ENCODE results near the gene NSD2.
"Not testable (repeated sequence)": the region's sequence is repeated elsewhere in the genome, so short reads cannot be mapped to it uniquely, and the experiment has no call there.

The NSD2 gene

DNA sequence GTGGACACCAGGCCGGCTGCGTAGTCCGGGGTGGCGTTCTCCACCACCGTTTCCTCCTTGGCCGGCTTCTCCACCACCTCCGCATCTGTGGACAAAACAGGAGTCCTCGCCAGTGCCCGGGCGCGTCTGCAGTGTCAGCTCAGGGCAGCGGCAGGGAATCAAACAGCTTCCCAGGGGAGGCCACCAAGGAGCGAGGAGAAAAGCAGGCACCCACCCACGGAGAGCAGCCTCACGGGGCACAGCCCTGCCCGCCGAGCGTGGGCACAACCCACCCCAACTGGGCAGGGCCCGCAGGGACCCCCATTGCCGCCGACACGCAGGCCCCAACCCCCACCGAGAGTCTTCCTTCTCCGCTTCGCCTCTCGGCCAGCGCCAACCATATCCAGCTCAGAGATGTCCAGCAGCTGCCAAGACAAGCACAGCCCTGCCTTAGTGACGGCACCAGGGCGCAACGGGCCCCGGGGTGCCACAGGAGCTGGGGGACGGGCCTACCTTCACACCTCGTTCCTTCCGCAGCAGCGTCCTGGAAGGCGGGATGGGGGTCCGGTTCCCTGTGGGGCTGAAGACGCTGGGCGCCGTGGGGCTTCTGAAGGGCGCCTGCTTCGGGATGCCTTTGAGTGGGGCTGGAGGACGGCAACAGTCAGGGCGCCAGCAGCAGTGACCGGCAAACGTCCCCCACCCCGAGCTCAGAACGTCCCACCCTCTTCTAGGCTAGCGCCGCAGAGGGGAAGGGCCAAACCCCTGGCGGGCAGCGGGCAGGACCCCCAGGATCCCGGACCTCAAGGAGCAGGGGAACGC lies 114.8 kb downstream of the NSD2 start:
- DNase-seq: no peak

DNA sequence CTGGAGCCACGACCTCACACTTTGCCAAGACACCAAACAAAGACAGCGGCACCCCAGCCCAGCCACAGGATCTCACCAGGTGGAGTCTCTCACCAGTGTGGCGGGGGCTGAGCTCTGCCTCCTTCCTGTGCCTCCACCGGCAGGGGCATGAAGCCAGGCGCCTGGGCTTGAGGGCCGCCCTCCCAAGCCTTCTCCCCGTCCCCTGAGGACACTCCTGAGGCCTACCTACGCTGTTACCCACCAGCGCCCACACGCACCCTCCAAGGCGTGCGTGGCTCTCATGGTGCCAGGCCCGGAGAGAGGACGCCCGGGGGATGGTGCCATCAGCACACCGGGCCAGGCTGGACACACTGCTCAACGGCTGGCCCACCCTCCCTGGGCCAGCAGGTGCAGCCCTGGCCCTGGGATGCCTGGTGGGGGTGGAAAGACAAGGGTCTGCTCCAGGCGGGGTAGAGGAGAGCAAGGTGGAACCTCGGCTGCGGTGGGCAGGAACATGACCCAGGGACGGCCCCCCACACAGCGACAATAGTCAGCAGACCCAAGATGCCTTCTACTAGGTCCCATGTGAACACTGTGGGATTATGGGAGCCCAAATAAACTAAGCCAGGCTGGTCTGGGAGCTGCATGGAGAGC lies 115.5 kb downstream of the NSD2 start:
- no peak for DNase-seq

DNA sequence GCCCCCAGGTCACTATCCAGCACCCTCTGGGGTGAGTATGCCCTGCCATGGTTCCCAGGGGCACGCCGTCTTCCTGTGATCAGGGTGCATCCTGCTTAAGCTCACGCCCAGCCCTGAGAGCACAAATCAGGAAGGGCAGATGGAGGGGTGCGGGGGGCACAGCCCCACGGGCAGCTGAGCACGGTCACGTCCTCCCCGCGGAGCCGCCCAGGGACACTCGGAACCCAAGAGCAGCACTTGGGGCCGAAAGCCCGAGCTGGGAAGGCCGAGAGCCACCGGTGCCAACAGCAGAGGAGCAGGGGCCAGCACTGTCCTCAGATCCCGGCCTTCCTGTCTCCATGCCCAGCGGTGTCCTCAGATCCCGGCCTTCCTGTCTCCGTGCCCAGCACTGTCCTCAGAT lies 116.1 kb downstream of the NSD2 start:
- no peak for DNase-seq

DNA sequence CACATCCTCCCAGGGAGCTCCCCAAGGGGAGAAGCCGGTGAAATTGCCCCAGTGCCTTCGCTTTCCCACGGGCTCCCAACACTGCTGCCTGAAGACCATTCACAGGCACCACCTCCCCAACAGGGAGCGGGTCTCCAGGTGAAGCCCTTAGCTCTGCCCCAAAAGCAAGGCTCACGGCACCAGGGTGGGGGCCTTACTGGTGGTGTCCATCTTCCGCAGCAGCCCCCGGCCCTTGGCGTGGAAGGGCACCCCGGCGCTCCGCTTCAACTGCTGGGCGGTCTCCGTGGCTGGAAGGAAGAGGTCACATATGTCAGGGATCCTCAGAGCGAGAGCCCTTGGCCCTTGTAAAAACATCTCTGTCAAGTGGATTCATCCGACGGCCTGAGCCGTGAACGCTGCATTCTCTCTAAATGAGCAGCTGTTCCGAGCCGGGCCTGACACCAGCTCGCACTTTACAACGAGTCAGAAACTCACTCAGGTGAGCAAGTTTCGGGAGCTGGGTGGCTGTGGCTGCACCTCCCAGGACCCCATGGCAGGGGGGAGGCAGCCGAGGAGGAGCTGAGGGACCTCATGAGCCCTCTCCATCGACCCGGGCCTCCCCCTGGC lies 116.6 kb downstream of the NSD2 start:
- no peak for DNase-seq

DNA sequence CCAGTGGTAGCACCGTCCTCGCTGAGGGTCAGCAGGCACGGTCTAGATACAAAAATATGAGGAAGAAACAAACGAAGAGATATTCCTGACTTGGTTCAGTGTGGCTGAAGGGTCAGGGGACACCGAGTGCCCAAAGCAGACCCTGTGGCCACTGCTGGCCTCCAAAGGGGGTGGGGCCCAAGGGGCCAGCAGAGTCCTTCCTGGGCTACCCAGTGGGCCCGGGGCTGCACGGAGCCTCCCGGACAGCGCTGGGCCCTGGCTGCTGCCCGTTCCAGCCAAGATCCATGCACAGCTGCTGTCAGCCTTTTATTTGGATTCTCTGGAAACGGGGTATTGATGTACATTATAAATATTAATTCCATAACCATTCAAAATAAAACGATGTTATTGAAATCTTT lies 117.1 kb downstream of the NSD2 start:
- DNase-seq: no peak

DNA sequence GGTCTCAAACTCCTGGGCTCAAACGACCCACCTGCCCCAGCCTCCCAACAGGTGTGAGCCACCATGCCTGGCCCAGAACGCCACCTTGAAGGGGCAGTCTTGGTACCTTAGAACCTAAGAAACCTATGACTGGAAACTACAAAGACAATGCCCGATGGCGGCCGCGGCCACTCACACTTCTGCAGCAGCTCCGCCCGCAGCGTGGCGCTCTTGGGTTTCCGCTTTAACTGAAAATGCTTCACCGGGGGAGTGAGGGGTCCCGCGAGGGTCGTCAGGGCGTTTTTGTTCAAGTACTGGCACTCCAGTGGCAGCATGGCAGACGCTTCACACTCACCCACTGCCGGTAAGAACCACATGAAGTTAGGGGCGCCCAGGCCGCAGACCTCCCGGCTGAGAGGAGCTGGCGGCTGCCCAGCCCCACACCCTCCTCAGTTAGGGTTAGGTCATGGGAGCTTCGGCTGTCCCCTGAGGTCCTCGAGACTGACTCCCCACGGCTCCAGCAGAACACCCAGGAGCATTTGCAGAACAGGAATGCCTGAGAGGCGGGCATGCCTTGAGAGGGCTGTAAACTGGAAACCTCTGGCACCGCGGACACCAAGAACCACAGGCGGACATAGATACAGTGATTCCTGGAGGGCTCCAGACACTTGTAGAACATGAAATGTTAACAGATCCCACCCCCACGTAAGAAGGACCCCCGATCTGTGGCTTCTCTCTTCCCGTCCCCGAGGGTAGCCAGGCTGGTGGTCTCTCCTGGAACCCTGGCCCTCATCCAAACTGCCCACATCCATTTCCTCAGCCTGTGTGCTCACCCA lies 118.5 kb downstream of the NSD2 start:
- DNase-seq: no peak

DNA sequence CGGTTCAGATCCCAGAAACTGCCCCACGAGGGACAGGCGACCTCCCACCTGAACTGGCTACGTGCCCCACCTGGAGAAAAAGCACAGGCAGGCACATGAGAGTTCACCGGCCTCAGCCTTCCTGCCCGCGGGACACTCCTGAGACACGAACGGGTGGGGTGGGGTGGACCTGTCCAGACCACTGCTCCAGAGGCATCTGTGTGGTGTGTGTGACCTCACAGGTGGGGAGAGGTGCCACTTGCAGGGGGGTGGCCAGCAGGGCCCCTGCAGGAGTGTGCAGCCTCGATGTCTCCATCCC lies 119.1 kb downstream of the NSD2 start:
- DNase-seq: no peak

DNA sequence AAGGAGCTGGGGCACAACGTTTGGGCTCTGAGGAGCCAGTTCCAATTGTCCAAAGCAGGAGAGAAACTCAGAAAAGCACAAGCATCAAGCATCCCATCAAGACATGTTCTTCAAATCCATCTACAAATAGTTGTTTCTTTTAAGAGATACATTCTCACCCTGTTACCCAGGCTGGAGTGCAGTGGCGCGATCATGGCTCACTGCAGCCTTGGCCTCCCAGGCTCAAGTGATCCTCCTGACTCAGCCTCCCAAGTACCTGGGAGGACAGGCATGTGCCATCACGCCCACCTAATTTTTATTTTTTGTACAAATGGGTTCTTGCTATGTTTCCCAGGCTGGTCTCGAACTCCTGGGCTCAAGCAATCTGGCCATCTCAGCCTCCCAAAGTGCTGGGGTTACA lies 119.5 kb downstream of the NSD2 start:
- DNase-seq: no peak

DNA sequence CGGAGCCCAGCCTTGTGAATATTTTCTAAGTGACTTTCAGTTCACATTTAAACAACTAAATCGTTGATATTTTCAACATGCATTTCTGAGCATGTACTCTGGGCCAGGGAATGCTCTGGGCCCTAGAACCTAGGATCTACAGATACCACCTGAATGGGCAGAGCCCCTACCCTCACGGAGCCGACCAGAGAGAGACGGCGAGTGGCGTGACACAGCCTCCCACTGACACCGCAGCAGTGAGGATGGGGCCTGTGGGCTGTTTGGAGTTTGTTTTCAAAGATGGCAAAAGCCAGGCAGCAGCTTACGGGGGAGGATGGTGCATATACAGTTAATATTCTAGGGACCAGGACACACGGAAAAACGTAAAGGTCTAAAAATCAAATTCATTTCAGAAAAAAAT lies 119.9 kb downstream of the NSD2 start:
- DNase-seq: no peak

DNA sequence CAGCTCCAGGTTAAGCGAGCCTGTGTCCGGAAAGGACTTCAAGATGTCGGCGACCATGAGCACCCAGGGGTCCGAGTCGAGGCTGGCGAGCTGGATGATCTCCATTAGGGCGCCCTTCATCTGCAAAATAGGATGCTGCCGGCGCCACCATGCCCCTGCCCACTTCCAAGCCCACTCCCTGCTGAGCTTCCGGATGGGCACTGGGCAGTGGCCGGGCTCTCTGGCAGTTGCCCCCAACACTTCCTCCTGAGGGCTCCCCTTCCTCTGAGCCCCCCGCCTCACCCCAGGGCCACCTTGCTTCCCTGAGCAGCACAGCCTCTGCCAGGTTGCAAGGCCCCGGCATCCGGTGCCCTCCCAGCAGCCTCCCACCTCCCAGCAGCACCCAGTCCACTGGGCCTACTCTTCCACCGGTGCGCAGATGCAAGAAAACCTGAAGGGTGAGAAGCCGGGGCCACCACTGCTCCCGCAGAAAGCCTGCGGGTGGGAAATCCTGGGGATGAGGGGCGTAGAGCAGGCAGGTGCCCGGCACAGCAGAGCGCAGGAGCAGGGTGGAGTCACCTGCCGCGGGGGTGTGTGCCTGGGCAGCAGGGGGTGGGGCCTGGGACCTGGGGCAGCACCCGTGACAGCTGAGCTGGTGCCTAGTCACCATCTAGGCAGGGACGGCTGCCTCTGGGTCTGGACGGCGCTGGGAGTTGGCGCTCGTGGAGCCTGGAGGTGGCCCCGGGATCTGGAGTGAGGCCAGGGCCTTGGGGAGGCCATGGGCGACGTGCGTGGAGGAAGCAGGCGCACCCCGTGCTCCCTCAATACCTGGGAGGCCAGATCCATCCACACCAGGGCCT lies 120.6 kb downstream of the NSD2 start:
- no peak for DNase-seq

DNA sequence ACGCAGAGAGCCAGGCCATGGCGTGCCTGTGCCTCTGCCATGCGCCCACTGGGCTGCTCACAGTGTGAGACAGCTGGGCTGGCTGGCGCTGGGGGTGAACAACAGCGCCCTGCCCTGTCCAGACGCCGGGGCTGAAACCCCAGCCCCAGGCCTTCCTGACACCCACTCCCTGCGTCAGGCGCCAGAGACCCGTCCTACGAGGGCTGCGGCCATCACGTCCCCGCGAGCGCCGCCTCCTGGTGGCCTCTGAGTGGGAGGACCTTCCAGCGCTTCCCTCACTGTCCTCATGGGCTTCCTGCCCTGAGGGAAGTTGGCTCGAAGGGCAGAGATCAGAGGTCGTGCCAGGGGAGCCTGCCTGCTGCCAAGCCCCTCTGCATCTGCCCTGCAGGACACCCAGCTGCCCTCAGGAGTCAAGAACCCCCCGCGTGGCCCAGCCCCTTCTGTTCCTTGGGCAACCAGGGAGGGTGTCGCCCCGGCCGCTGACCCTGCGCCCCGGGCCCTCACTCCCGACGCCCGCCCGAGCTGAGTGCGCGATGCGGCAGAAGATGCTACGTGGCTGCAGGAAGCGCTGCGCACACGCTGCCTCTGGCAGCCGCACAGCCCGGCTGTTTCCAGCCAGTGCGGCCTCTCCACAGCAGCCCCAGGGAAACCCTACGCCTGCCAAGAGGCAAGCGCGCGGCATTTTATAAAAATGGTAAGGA lies 121.4 kb downstream of the NSD2 start:
- DNase-seq: no peak

DNA sequence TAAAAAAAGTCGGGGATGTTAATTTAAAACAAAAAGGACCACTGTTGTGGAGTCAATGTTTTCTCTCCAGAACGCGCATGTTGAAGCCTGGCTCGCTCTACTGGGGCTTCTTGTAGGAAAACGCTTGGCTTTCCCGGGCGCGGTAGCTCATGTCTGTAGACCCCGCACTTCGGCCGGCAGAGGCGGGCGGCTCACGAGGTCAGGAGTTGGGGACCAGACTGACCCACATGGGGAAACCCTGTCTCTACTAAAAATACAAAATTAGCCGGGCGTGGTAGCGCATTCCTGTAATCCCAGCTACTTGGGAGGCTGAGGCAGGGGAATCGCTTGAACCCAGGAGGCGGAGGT lies 122.0 kb downstream of the NSD2 start:
- no peak for DNase-seq

DNA sequence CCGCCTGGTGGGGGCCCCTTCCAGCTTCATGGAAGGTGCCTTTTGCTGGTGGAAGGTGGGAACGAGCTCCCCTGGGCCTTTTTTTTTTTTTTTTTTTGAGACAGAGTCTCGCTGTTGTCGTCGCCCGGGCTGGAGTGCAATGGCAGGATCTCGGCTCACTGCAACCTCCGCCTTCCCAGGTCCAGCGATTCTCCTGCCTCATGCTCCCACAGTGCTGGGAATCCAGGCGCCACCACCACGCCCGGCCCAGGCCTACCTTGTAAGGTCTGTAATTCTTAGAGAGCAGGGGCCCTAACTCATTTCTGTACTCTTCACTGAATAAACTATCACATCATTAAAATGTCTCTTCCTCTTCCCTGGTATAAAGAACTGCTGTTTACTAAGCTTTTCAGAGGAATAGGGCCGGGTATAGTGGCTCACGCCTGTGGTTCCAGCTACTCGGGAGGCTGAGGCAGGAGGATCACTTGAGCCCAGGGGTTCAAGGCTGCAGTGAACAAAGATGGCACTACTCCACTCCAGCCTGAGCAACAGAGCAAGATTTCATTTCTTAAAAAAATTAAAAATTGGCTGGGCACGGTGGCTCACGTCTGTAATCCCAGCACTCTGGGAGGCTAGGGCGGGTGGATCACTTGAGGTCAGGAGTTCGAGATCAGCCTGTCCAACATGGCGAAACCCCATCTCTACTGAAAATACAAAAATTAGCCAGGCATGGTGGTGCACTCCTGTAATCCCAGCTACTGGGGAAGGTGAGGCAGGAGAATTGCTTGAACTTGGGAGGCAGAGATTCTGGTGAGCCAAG lies 122.7 kb downstream of the NSD2 start:
- DNase-seq: not testable (repeated sequence)

DNA sequence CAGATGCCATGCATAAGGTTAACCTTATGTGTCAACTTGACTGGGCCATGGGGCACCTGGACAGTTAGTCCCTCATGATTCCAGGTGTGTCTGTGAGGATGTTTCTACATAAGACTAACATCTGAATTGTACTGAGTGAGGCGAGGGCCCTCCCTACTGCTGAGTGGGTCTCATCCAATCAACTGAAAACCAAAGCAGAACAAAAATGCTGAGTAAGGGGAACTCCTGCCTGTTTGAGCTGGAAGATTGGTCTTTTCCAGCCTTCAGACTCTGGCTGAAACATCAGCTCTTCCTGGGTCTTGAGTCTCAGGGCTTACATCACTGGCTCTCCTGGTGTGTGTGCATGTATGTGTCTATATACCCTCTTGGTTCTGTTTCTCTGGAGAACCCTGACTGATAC lies 123.7 kb downstream of the NSD2 start:
- no peak for DNase-seq

DNA sequence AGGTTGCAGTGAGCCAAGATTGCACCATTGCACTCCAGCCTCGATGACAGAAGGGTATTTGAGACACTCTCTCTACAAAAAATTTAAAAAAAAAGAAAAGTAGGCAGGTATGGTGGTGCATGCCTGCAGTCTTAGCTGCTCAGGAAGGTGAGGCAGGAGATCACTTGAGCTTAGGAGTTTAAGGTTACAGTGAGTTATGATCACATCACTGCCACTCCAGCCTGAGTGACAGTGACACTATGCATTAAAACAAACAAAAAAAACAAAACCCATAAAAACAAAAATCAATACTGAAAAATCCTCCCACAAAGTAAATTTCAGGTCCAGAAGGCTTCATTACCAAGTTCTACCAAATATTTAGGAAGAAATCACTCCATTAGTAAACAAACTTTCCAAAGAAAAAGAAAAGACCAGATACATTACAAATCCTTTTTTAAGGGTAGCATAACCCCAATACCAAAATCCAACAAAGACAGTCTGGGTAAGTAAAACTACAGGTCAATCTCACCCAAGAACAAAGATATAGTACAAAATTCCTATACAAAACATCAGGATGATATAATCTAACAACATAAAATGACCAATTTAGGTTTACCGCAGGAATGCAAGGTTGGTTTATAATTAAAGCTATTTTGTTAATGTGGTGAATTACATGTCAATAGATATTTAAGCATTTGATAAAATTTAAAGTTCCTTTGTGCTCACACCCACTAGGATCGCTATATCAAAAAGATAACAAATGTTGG lies 125.8 kb downstream of the NSD2 start:
- no peak for DNase-seq

DNA sequence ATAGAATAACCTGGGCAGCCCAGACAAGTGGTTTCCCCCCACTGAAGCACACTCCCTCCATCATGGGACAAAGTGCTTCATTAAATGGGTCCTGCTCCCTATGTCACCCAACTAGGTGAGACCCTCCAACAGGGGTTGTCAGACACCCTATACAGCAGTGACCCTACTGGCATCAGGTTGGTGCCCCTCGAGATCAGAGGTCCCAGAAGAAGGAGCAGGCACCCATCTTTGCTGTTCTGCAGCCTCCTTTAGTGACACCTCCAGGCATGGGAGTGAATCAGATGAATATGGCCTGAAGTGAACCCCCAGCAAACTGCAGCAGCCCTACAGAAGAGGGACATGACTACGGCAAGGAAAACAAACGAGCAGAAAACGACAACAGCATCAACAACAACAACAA lies 126.5 kb downstream of the NSD2 start:
- no peak for DNase-seq

DNA sequence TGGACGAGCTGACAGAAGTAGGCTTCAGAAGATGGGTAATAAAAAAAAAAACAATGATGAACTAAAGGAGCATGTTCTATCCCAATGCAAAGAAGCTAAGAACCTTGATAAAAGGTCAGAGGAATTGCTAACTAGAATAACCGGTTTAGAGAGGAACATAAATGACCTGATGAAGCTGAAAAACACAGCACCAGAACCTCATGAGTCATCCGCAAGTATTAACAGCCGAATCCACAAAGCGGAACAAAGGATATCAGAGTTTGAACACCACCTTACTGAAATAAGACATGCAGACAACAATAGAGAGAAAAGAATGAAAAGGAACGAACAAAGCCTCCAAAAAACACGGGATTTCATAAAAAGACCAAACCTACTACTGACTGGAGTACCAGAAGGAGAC lies 127.1 kb downstream of the NSD2 start:
- no peak for DNase-seq

DNA sequence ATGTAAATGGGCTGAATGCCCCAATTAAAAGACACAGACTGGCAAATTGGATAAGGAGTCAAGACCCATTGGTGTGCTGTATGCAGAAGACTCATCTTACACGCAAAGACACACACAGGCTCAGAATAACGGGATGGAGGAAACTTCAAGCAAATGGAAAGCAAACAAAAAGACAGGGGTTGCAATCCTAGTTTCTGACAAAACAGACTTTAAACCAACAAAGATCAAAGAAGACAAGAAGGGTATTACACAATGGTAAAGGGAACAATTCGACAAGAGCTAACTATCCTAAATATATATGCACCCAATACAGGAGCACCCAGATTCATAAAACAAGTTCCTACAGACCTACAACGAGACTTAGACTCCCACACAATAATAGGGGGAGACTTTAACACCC lies 128.1 kb downstream of the NSD2 start:
- DNase-seq: not testable (repeated sequence)

DNA sequence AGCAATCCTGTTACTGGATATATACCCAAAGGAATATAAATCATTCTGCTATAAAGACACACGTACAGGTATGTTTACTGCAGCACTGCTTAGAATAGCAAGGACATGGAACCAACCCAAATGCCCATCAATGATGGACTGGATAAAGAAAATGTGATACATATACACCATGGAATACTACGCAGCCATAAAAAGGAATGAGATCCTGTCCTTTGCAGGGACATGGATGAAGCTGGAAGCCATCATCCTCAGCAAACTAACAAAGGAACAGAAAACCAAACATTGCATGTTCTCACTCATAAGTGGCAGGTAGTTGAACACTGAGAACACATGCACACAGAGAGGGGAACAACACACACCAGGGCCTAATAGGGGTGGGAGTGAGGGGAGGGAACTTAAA lies 132.2 kb downstream of the NSD2 start:
- DNase-seq: not testable (repeated sequence)

DNA sequence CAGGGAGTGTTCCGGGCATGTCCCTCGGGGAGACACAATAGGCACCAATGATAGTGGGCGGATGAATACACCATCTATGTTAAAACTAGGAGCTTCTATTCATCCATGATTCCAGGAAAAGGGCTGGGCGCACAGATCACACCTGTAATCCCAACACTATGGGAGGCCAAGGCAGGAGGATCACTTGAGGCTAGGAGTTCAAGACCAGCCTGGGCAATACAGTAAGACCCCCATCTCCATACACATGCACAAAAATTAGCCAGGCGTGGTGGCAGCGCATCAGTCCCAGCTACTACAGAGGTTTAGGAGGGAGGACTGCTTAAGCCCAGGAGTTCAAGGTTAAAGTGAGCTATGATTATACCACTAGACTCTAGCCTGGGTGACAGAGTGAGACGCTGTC lies 135.2 kb downstream of the NSD2 start:
- DNase-seq: no peak
